AG04449 (cell line): ENCODE results near the gene SCN5A.

ENCODE experiments used
- CTCF ChIA-PET: fragments of 350-600 bp; formaldehyde crosslinking; extraction: SDS; loops from one replicate; lab custom pipeline; 2021; ENCODE audit warnings: antibody characterized with exemption; lab: Yijun Ruan, JAX
- POLR2A ChIA-PET: fragments of 400-600, 350-600 bp; formaldehyde crosslinking; extraction: SDS; loops from one replicate; lab custom pipeline; 2020; ENCODE audit warnings: antibody characterized with exemption, inconsistent platforms; lab: Yijun Ruan, JAX
- DNase-seq: peaks from one replicate; pipeline ENCODE4 v3.0.0-alpha.2; 2010; ENCODE audit warnings: low read depth, low spot score
- H3K4me3 ChIP-seq: 2 replicates; pipeline ENCODE4 v1.5.1; 2011; ENCODE audit warnings: low read depth, mild to moderate bottlenecking, control low read depth, low read length
- TF ChIP-seq, protein P1 (sequence below): IDR thresholded peaks from one replicate; pipeline ENCODE4 v1.5.1; 2011; ENCODE audit warnings: mild to moderate bottlenecking, moderate library complexity, low read length, control low read depth, inconsistent platforms; ENCODE audit not compliant: insufficient read depth; ENCODE audit errors: missing control alignments

SCN5A gene

DNA sequence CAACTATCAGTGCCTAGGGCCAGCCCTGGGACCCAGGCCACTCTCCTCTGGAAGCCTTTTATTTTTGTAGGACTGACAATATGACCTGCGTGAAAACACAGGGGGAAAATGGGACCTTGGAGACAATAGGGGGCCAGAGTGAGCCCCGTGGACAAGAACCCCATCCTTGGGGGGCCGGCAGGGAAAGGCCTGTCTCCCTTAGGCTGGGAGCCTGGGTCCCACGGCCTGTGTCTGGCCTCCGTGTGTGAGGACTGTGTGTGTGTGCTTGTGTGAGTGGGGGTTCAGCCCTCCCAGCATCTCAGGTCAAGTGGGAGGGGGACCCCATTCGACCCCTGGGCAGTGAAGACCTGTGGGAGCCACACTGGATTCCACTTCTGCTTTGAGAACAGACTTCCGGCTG is 100.0 kb downstream of the SCN5A start:
- ChIA-PET CTCF (no interaction called here), POLR2A (no interaction called here)
- no peak for DNase-seq
- TF ChIP-seq, protein P1, sequence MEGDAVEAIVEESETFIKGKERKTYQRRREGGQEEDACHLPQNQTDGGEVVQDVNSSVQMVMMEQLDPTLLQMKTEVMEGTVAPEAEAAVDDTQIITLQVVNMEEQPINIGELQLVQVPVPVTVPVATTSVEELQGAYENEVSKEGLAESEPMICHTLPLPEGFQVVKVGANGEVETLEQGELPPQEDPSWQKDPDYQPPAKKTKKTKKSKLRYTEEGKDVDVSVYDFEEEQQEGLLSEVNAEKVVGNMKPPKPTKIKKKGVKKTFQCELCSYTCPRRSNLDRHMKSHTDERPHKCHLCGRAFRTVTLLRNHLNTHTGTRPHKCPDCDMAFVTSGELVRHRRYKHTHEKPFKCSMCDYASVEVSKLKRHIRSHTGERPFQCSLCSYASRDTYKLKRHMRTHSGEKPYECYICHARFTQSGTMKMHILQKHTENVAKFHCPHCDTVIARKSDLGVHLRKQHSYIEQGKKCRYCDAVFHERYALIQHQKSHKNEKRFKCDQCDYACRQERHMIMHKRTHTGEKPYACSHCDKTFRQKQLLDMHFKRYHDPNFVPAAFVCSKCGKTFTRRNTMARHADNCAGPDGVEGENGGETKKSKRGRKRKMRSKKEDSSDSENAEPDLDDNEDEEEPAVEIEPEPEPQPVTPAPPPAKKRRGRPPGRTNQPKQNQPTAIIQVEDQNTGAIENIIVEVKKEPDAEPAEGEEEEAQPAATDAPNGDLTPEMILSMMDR, result no peak
- no peak overlapping the region for H3K4me3 ChIP-seq

DNA sequence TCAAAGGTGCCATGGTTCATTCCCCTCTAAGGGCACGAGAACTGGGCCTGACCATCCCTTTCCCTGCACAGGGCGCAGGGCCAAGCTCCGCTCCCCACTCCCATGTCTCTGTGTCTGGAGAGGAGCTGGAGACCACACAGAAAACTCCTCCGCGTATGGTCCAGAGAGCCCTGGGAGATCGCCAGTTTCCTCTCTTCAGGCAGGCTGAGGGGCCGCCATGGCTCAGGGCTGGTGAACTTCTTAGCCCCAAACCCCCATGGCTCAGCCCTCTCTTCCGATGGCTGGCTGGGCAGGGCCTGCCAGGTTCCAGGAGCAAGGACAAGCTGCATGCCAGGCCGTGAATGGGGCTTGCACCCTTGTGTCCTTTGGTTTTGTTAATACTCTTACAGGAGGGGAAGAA is 100.4 kb downstream of the SCN5A start:
- no peak for DNase-seq
- CTCF ChIA-PET, result no interaction called here
- TF ChIP-seq, protein P1, result no peak
- POLR2A ChIA-PET, result no interaction called here
- no peak overlapping the region for H3K4me3 ChIP-seq

DNA sequence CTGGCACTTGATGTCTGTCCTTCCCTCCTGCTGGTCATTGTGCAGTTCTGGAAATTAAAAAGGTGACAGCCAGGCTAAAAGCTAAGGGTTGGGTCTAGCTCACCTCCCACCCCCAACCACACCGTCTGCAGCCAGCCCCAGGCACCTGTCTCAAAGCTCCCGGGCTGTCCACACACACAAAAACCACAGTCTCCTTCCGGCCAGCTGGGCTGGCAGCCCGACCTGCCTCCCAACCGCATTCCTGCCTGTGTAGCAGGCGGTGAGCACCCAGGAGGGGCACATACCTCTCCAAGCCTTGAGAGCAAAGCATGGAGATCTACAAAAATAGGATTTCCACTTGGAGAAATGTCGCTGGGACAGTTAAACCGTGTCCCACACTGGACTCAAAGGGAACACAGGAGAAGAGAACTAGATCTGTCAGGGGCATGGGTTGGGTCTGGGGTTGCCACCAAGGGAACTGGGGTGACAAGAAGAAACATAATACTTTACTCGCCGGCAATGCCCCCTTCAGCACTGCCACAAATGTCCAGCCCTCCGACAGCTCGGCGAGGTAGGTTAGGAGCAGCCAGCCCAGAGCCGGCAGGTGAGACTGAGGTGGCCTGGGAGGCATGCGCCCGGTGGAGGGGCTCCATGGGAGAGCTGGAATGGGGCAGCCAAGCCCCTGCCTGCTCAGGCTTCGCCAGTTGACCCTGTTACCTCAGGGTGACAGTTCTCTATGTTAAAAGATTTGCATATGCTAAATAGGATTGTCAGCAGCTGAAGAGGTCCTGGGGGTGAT is 101.1 kb downstream of the SCN5A start:
- DNase-seq, result no peak
- ChIA-PET CTCF (no interaction called here), POLR2A (no interaction called here)
- H3K4me3 ChIP-seq, result no peak overlapping the region
- TF ChIP-seq, protein P1, result no peak

DNA sequence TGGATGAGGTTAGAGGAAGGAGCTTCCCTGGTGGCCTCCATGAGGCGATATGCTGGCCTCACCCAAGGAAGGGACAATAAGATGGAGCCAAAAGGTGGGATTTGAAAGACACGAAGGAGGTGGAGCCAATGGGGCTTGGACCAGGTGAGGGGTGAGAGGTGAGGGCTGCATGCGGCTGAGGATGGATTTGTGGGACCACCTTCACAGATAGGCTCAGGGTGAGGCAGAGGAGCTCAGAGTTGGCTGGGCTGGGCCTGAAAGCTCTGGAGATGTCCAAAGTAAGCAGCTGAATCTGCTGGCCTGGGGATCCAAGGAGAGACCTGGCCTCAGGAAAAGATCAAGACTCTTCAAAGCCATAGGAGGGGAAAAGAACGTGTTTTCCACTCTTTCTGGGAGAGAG is 103.5 kb downstream of the SCN5A start:
- ChIA-PET CTCF (interaction anchor here (1.8 kb wide), 1 partner anchor 24 kb away, joined by 6 read pairs; no protein-coding TSS in a partner anchor), POLR2A (no interaction called here)
- H3K4me3 ChIP-seq, result no peak overlapping the region
- no peak for DNase-seq
- TF ChIP-seq, protein P1, result no peak

DNA sequence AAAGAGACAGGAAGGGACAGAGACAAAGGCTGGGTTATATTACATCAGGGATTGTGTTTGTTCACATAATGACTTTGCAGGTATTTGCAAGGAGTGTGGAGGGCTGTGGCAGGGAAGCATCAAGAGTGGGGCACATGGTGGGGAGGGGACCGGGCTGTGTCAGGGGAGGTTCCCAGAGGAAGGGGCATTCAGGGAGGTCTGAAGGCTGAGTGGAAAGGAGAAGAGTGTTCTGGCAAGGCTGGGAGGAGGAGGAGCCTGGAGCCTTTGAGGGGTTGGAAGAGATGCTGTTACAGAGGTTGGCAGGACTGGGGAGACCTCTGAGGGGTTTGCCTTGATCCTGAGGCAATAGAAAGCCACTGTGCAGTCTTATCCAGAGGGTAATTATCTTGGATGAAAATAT is 103.9 kb downstream of the SCN5A start:
- POLR2A ChIA-PET, result no interaction called here
- no peak for DNase-seq
- TF ChIP-seq, protein P1, result no peak
- H3K4me3 ChIP-seq, result no peak overlapping the region
- CTCF ChIA-PET, result interaction anchor here (1.8 kb wide), 1 partner anchor 24 kb away, joined by 6 read pairs; no protein-coding TSS in a partner anchor

DNA sequence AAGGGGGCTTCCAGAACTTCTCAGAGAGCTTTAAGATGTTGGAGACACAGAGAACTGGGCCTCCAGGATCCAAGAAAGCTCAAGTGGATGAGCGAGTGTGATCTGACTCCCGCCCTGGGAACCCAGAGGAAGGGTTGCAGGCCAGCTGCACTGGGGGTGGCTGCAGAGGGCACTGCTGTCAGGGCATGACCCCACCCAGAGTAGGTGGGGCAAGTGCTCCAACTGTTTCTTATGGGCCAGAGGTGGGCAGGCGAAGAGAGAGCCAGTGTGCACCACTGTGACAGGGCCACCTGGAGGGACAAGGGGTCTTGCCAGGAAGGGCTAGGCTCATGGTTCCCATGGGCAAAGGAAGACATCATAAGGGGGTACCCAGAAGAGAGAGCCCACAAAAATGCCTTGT is 104.6 kb downstream of the SCN5A start:
- DNase-seq, result no peak
- TF ChIP-seq, protein P1, result no peak
- CTCF ChIA-PET, result interaction anchor here (1.8 kb wide), 1 partner anchor 23 kb away, joined by 6 read pairs; no protein-coding TSS in a partner anchor
- POLR2A ChIA-PET, result no interaction called here
- no peak overlapping the region for H3K4me3 ChIP-seq
